HG03439 (cell line): ENCODE measurements around the gene ZNF446.
A peak's percentile ranks its signal among the peaks of the same experiment; 100 is the strongest.
"Not testable (repeated sequence)": the region's sequence is repeated elsewhere in the genome, so short reads cannot be mapped to it uniquely, and the experiment has no call there.

Experiments used
- ATAC-seq: cut with Tn5 transposase; IDR thresholded peaks from one replicate; pipeline ENCODE4 v1.9.1; 2021; ENCODE audit warnings: mild to moderate bottlenecking, moderate library complexity; ENCODE audit not compliant: unreplicated experiment

Gene ZNF446

GRCh38 chr19:58475714-58476497 is at the start of gene ZNF446:
ZNF446 (plus strand) TSS chr19:58476352; CDS start chr19:58477219, 867 bp downstream.
- ATAC-seq: peak; percentile 77

DNA sequence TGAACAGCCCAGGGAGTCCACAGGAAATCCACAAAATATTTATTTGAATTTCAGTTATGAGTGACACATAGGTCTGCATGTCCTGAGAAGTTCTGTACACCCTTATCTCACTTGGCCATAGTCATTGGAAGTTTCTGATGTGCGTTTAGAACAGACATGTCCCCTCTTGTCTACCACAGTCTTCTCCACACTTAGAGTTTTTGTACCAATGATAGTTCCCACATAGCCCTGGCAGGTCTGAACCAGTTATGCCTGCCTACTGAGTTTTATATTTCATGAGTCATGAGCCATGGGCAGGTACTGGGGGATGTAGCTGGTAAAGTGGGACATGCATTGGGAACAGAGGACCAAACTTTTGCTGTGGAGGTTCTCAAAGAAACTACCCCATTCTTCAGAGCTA is 47.5 kb upstream of the ZNF446 start:
- no peak for ATAC-seq

- ATAC-seq: no peak
Observed at GRCh38 chr19:58429745-58430144, 46.4 kb upstream of the ZNF446 start.

GRCh38 chr19:58434217-58434616 is 41.9 kb upstream of the ZNF446 start:
- ATAC-seq: no peak

- peak; percentile 87 for ATAC-seq
Observed at GRCh38 chr19:58439576-58440554, 36.3 kb upstream of the ZNF446 start, which contains the start of gene ZNF132. ZNF132 (minus strand) TSS chr19:58440153; CDS start chr19:58439821, 332 bp downstream.

- ATAC-seq: no peak
Observed at GRCh38 chr19:58440556-58440955, 35.6 kb upstream of the ZNF446 start.

DNA sequence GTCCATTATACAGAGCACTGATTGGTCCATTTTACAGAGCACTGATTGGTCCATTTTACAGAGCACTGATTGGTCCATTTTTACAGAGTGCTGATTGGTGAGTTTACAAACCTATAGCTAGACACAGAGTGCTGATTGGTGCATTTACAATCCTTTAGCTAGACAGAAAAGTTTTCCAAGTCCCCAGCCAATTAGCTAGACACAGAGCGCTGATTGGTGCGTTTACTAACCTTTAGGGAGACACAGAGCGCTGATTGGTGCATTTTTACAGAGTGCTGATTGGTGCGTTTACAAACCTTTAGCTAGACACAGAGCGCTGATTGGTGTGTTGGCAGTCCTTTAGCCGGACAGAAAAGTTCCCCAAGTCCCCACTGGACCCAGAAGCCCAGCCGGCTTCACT is 33.2 kb upstream of the ZNF446 start:
- not testable (repeated sequence) for ATAC-seq

- not testable (repeated sequence) for ATAC-seq
Observed at GRCh38 chr19:58448860-58449259, 27.3 kb upstream of the ZNF446 start.

- not testable (repeated sequence) for ATAC-seq
Observed at GRCh38 chr19:58449980-58450379, 26.2 kb upstream of the ZNF446 start.

- peak; percentile 15 for ATAC-seq
Observed at GRCh38 chr19:58450856-58451357, 25.2 kb upstream of the ZNF446 start.

- ATAC-seq: peak; percentile 91
Observed at GRCh38 chr19:58451358-58452101, 24.6 kb upstream of the ZNF446 start, which contains the start of gene ZNF324B. ZNF324B (plus strand) TSS chr19:58451622; CDS start chr19:58453702, 2,080 bp downstream.

- ATAC-seq: no peak
Observed at GRCh38 chr19:58453743-58454142, 22.4 kb upstream of the ZNF446 start.

DNA sequence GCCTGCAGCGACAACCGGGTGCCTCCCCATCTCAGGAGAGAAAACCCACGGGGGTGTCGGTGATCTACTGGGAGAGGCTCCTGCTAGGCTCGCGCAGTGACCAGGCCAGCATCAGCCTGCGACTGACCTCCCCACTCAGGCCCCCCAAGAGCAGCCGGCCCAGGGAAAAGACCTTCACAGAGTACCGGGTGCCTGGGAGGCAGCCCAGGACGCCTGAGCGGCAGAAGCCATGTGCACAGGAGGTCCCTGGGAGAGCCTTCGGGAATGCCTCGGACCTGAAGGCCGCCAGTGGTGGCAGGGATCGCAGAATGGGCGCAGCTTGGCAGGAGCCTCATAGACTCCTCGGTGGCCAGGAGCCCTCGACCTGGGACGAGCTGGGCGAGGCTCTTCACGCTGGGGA is 20.8 kb upstream of the ZNF446 start:
- ATAC-seq: no peak

DNA sequence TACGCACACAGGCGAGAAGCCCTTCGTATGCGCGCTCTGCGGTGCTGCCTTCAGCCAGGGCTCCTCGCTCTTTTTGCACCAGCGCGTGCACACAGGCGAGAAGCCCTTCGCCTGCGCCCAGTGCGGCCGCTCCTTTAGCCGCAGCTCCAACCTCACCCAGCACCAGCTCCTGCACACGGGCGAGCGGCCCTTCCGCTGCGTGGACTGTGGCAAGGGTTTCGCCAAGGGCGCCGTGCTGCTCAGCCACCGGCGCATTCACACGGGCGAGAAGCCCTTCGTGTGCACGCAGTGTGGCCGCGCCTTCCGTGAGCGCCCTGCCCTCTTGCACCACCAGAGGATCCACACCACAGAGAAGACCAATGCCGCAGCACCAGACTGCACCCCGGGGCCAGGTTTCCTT is 20.0 kb upstream of the ZNF446 start:
- no peak for ATAC-seq

- ATAC-seq: no peak
Observed at GRCh38 chr19:58460039-58460438, 16.1 kb upstream of the ZNF446 start.

- peak; percentile 20 for ATAC-seq
Observed at GRCh38 chr19:58466089-58466759, 9.9 kb upstream of the ZNF446 start.

DNA sequence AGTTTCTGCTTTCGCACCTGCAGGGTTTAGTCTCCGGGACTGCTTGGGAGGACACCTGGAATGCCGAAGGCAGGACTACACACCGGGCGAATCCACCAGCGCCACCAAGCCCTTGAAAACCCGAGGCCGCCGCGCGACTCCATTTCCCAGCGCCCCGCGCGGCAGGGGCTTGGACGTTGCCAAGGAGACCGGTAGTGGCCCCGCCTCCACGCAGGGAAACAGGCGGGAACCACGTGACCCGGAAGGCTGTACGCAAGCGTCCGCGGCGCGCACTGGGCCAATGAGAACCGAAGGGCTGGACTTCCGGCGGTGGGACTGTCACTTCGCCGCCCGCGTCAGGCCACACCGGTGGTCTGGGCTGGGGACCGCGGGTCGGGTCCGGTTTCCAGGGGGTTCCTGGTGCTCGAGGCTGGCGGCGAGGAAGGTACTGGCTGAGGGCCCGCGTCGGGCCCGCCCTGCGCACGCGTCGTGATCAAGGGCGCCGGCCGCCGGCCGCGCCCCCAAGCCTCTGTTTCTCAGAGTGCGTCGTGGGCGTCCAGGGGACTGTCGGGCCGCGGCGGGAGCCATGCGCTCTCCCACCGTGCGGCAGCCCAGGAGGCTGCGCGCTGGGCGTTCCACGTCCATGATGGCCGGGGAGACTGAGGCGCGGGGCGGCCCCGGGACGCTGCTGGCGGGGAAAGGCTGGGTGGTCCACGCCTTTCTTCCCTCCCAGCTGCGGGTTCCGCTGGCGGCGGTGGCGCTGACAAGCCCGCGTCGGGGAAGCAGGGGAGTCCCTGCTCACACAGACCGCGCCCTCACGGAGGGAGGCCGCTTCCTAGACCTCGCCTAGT is 9.2 kb upstream of the ZNF446 start, which contains the start of gene ZNF324:
Gene ZNF324 (plus strand): TSS at position 321 of the 830 bp plus-strand sequence. CDS start 2,106 bp downstream, outside the sequence.
- ATAC-seq: peak; percentile 89

GRCh38 chr19:58468216-58468839 is 7.8 kb upstream of the ZNF446 start:
- no peak for ATAC-seq
